Activated CD8-positive, alpha-beta T cell treated with anti-CD3 and anti-CD28 coated beads for 36 hours (primary cell): Measurements from ENCODE around the gene MRPL20. TPM values are rescaled to one million over a fixed set of nuclear protein-coding genes. Genes with fewer than 3 reads are reported as not detected.
"Not testable (repeated sequence)": the region's sequence is repeated elsewhere in the genome, so short reads cannot be mapped to it uniquely, and the experiment has no call there.

ENCODE experiments used
- ATAC-seq: fragments of 200-7000 bp; cut with Tn5 transposase; one replicate; pipeline ENCODE4 v1.10.0; 2021; ENCODE audit warnings: mild to moderate bottlenecking, moderate library complexity
- CTCF ChIA-PET: fragments of 350-600 bp; sonication (Branson Sonifier 250); formaldehyde crosslinking; loops from one replicate; lab custom pipeline; 2021; ENCODE audit warnings: antibody characterized with exemption; lab: Charles Lee
- POLR2A ChIA-PET: fragments of 350-600 bp; sonication (Branson Sonifier 250); formaldehyde crosslinking; loops from one replicate; lab custom pipeline; 2021; ENCODE audit warnings: antibody characterized with exemption; lab: Charles Lee
- DNase-seq: peaks from one replicate; pipeline ENCODE4 v3.0.0-alpha.2; 2020
- H3K27ac Mint-ChIP-seq: one replicate; pipeline ENCODE4 v1.8.0; 2021; ENCODE audit warnings: mild to moderate bottlenecking, mixed read lengths
- H3K27me3 Mint-ChIP-seq: one replicate; pipeline ENCODE4 v1.8.0; 2021; ENCODE audit warnings: mixed read lengths
- H3K36me3 Mint-ChIP-seq: one replicate; pipeline ENCODE4 v1.8.0; 2021; ENCODE audit warnings: low read depth, mixed read lengths
- H3K4me1 Mint-ChIP-seq: one replicate; pipeline ENCODE4 v1.8.0; 2021; ENCODE audit warnings: low read depth, mixed read lengths
- H3K4me3 Mint-ChIP-seq: one replicate; pipeline ENCODE4 v1.8.0; 2021; ENCODE audit warnings: mild to moderate bottlenecking, moderate library complexity, mixed read lengths
- H3K9me3 Mint-ChIP-seq: one replicate; pipeline ENCODE4 v1.8.0; 2021; ENCODE audit warnings: mixed read lengths
- intact Hi-C: fragments of 100-400 bp; cut with micrococcal nuclease; formaldehyde crosslinking; loops from one replicate; pipeline ENCODE4 v1.10.0; 2022
- total RNA-seq, 2 experiments: library from RNA; stranded (reverse); gene quantifications; one replicate each; pipeline ENCODE4 v1.2.3, GENCODE V29; 2021
- TF ChIP-seq, protein P1 (sequence below): fragments of 200-600 bp; IDR thresholded peaks from one replicate; pipeline ENCODE4 v1.8.0; 2022; ENCODE audit warnings: antibody characterized with exemption, mild to moderate bottlenecking

Gene MRPL20
- total RNA-seq: 100 to 1,000 TPM; 127 to 129 TPM

- DNase-seq: peak; percentile 97
- TF ChIP-seq, protein P1, sequence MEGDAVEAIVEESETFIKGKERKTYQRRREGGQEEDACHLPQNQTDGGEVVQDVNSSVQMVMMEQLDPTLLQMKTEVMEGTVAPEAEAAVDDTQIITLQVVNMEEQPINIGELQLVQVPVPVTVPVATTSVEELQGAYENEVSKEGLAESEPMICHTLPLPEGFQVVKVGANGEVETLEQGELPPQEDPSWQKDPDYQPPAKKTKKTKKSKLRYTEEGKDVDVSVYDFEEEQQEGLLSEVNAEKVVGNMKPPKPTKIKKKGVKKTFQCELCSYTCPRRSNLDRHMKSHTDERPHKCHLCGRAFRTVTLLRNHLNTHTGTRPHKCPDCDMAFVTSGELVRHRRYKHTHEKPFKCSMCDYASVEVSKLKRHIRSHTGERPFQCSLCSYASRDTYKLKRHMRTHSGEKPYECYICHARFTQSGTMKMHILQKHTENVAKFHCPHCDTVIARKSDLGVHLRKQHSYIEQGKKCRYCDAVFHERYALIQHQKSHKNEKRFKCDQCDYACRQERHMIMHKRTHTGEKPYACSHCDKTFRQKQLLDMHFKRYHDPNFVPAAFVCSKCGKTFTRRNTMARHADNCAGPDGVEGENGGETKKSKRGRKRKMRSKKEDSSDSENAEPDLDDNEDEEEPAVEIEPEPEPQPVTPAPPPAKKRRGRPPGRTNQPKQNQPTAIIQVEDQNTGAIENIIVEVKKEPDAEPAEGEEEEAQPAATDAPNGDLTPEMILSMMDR: no peak
- Mint-ChIP-seq H3K4me1 (peaks cover 41% of the 10 kb centered on the region), H3K27ac (peak within 1 kb of the TSS; percentile 91), H3K9me3 (no peaks in the 10 kb centered on the region), H3K27me3 (no peaks in the 10 kb centered on the region), H3K4me3 (peak within 1 kb of the TSS; percentile 96), H3K36me3 (peaks cover 51% of the 10 kb centered on the region)
- ChIA-PET CTCF (interaction anchor here (0.6 to 2.4 kb wide), 5 partner anchors 8 to 1032 kb away, joined by 3 to 9 read pairs (median 7); partner anchors contain the start of gene CCNL2), POLR2A (interaction anchor here (1.0 to 4.2 kb wide), 13 partner anchors 9 to 393 kb away, joined by 3 to 33 read pairs (median 7); partner anchors contain the start of genes ANKRD65, AURKAIP1, CCNL2 and ISG15)
- intact Hi-C loops: no loop called here
- ATAC-seq: peak; percentile 97
Measured at GRCh38 chr1:1406821-1407635, at the start of gene MRPL20. Gene MRPL20 (minus strand): TSS chr1:1407293. CDS start chr1:1407217, 76 bp downstream.

GRCh38 chr1:1456683-1457255, 49.7 kb upstream of the MRPL20 start:
- H3K27ac Mint-ChIP-seq, H3K4me3 Mint-ChIP-seq, H3K4me1 Mint-ChIP-seq, H3K36me3 Mint-ChIP-seq, H3K27me3 Mint-ChIP-seq, CTCF ChIA-PET, H3K9me3 Mint-ChIP-seq, POLR2A ChIA-PET, DNase-seq, ATAC-seq, intact Hi-C loops: not testable (repeated sequence)

- ATAC-seq, H3K27ac Mint-ChIP-seq, CTCF ChIA-PET, H3K9me3 Mint-ChIP-seq, DNase-seq, intact Hi-C loops, H3K4me3 Mint-ChIP-seq, H3K36me3 Mint-ChIP-seq, H3K4me1 Mint-ChIP-seq, H3K27me3 Mint-ChIP-seq, POLR2A ChIA-PET: not testable (repeated sequence)
Measured at GRCh38 chr1:1455934-1456333, 48.8 kb upstream of the MRPL20 start.

- Mint-ChIP-seq H3K27me3 (no peaks in the 10 kb centered on the region), H3K36me3 (no peaks in the 10 kb centered on the region), H3K27ac (no peak overlapping the region), H3K4me3 (no peak overlapping the region), H3K4me1 (no peaks in the 10 kb centered on the region), H3K9me3 (no peaks in the 10 kb centered on the region)
- intact Hi-C loops: no loop called here
- POLR2A ChIA-PET: no interaction called here
- TF ChIP-seq, protein P1: no peak
- DNase-seq (no peak), ATAC-seq (no peak)
- CTCF ChIA-PET: no interaction called here
Measured at GRCh38 chr1:1455366-1455884, 48.3 kb upstream of the MRPL20 start.

- H3K4me3 Mint-ChIP-seq, H3K27ac Mint-ChIP-seq, H3K4me1 Mint-ChIP-seq, H3K36me3 Mint-ChIP-seq, DNase-seq, POLR2A ChIA-PET, ATAC-seq, H3K9me3 Mint-ChIP-seq, intact Hi-C loops, CTCF ChIA-PET, H3K27me3 Mint-ChIP-seq: not testable (repeated sequence)
Measured at GRCh38 chr1:1454286-1455056, 47.4 kb upstream of the MRPL20 start.

GRCh38 chr1:1452882-1453281, 45.8 kb upstream of the MRPL20 start:
- H3K4me3 Mint-ChIP-seq: no peak overlapping the region
- no peaks in the 10 kb centered on the region for H3K27me3 Mint-ChIP-seq
- ATAC-seq: no peak
- DNase-seq: no peak
- H3K36me3 Mint-ChIP-seq: no peaks in the 10 kb centered on the region
- ChIA-PET POLR2A (interaction anchor here (0.7 kb wide), 1 partner anchor 374 kb away, joined by 3 read pairs; no protein-coding TSS in a partner anchor), CTCF (no interaction called here)
- TF ChIP-seq, protein P1: no peak
- intact Hi-C loops: no loop called here
- no peaks in the 10 kb centered on the region for H3K9me3 Mint-ChIP-seq
- H3K27ac Mint-ChIP-seq: no peak overlapping the region
- no peaks in the 10 kb centered on the region for H3K4me1 Mint-ChIP-seq

DNA sequence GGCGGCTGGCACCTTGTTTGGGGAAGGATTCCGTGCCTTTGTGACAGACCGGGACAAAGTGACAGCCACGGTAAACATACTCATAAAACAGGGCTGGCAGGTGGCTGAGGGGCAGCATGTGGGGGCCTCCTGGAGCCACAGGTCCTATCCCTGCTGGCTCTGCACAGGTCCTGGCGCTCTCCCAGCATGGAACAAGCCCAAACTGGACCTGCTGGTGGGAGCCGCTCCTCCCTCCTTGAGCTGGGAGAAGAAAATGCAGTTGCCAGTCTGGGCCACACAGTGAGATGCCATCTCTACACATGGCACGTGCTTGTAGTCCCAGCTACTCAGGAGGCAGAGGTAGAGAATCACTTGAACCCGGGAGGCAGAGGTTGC, 45.3 kb upstream of the MRPL20 start:
- not testable (repeated sequence) for ATAC-seq

More for the DNA sequence above, 45.3 kb upstream of the MRPL20 start:
- H3K27ac Mint-ChIP-seq, H3K4me1 Mint-ChIP-seq, H3K9me3 Mint-ChIP-seq, H3K27me3 Mint-ChIP-seq, intact Hi-C loops, H3K4me3 Mint-ChIP-seq, H3K36me3 Mint-ChIP-seq, CTCF ChIA-PET, DNase-seq: not testable (repeated sequence)
- POLR2A ChIA-PET: interaction anchor here (0.7 kb wide), 1 partner anchor 375 kb away, joined by 3 read pairs; no protein-coding TSS in a partner anchor
